Panc1 (cell line): Measurements from ENCODE around the gene ANXA8L1. TPM values are rescaled to one million over a fixed set of nuclear protein-coding genes. Genes with fewer than 3 reads are reported as not detected.
"Not testable (repeated sequence)": the region's sequence is repeated elsewhere in the genome, so short reads cannot be mapped to it uniquely, and the experiment has no call there.

Experiments used
- ATAC-seq: fragments of 200-7000 bp; cut with Tn5 transposase; 2 replicates; pipeline ENCODE4 v1.9.1; 2020; ENCODE audit warnings: mild to moderate bottlenecking, moderate library complexity
- BruUV-seq: library from RNA; stranded (reverse); fragments of 400-500 nt; replicated peaks from 2 replicates; lab custom pipeline; 2021; lab: Mats Ljungman, UMichigan
- CTCF ChIA-PET: fragments of 300-600 bp; sonication (Branson Sonifier 250); formaldehyde crosslinking; loops from one replicate; lab custom pipeline; 2022; ENCODE audit warnings: antibody characterized with exemption; lab: Charles Lee
- POLR2A ChIA-PET: fragments of 300-600 bp; sonication (Branson Sonifier 250); formaldehyde crosslinking; loops from one replicate; lab custom pipeline; 2022; ENCODE audit warnings: antibody characterized with exemption; lab: Charles Lee
- DNase-seq: peaks from one replicate; pipeline ENCODE4 v3.0.0-alpha.2; 2010; ENCODE audit warnings: low read depth, low spot score
- H3K27ac ChIP-seq: 2 replicates; pipeline ENCODE4 v1.5.1; 2011; ENCODE audit warnings: mild to moderate bottlenecking, low read length, inconsistent platforms
- H3K27me3 ChIP-seq: fragments of 200-500 bp; sonication (Bioruptor generic); 2 replicates; pipeline ENCODE4 v1.6.0; 2014; ENCODE audit warnings: low read length, inconsistent platforms; ENCODE audit not compliant: control insufficient read depth, insufficient read depth
- H3K36me3 ChIP-seq: fragments of 200-500 bp; sonication (Bioruptor generic); 2 replicates; pipeline ENCODE4 v1.5.1; 2014; ENCODE audit warnings: inconsistent platforms, mild to moderate bottlenecking, low read length, moderate library complexity; ENCODE audit not compliant: control insufficient read depth, insufficient read depth
- H3K4me1 ChIP-seq: 2 replicates; pipeline ENCODE4 v1.5.1; 2011; ENCODE audit warnings: inconsistent platforms, mild to moderate bottlenecking, low read length, moderate library complexity; ENCODE audit not compliant: control insufficient read depth, insufficient read depth
- H3K4me3 ChIP-seq, 2 experiments: 2 replicates each; pipeline ENCODE4 v1.5.1; 2011 to 2012; ENCODE audit warnings: low read depth in 2 of 2, low read length in 2 of 2, mild to moderate bottlenecking in 2 of 2, inconsistent platforms in 1 of 2, moderate library complexity in 1 of 2
- H3K9me3 ChIP-seq: fragments of 200-500 bp; sonication (Bioruptor generic); 2 replicates; pipeline ENCODE4 v1.5.1; 2014; ENCODE audit warnings: low read depth, mild to moderate bottlenecking, inconsistent platforms, low read length, moderate library complexity; ENCODE audit not compliant: control insufficient read depth, insufficient read depth
- CTCF ChIP-seq: fragments of 450-650 bp; IDR thresholded peaks from 2 replicates; pipeline ENCODE4 v1.5.1; 2017; ENCODE audit warnings: mild to moderate bottlenecking
- in situ Hi-C: cut with HindIII; loops from 2 replicates; pipeline ENCODE4 v1.10.0; 2016; ENCODE audit warnings: low sequenced_read_pairs, low pct_unique_long_range_greater_than_20kb
- intact Hi-C: fragments of 100-400 bp; cut with micrococcal nuclease; formaldehyde crosslinking; loops from one replicate; pipeline ENCODE4 v1.10.0; 2022; ENCODE audit not compliant: unreplicated experiment
- total RNA-seq: library from RNA; stranded (reverse); gene quantifications from one replicate; pipeline ENCODE4 v1.2.1, GENCODE V29; 2021; ENCODE audit not compliant: unreplicated experiment

Gene ANXA8L1
- total RNA-seq, 1 experiment from 2014 or later: 0.26 TPM

DNA sequence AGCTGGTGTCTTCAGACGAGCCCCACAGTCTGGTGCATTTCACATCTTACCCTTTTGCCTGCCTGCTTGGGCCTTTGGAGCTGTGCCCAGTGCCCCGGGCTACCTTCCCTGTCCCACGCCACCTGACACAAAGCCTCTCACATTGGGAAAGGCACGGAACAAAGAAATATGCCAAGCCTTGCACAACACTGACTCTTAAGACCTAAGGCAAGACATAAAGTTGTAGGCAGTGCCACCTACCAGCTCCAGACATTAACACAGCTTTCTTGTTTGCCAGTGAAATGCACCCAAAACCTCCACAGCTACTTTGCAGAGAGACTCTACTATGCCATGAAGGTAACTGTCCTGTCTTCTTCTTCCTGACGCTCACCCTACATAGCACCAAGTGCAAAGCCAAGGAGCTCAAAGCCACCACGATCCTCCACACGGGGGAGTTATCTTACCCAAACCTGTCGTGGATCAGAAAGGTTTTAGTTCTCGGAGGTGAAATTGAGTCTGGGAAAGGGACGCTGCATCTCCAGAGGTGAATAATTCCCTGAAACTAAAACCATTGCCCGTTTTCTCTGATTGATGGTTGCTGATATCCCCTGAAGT, 11.8 kb downstream of the ANXA8L1 start:
- CTCF ChIA-PET, H3K27ac ChIP-seq, H3K4me1 ChIP-seq, H3K27me3 ChIP-seq, BruUV-seq, H3K9me3 ChIP-seq, DNase-seq, H3K4me3 ChIP-seq, POLR2A ChIA-PET, intact Hi-C loops, H3K36me3 ChIP-seq, in situ Hi-C loops: not testable (repeated sequence)
- ATAC-seq: peak; percentile 46; the same call in 1 of the 2 replicates

GRCh38 chr10:46391422-46391821, 15.8 kb downstream of the ANXA8L1 start:
- DNase-seq, intact Hi-C loops, H3K4me3 ChIP-seq, ATAC-seq, H3K4me1 ChIP-seq, H3K27ac ChIP-seq, in situ Hi-C loops, CTCF ChIA-PET, H3K9me3 ChIP-seq, H3K36me3 ChIP-seq, H3K27me3 ChIP-seq, BruUV-seq, POLR2A ChIA-PET: not testable (repeated sequence)

DNA sequence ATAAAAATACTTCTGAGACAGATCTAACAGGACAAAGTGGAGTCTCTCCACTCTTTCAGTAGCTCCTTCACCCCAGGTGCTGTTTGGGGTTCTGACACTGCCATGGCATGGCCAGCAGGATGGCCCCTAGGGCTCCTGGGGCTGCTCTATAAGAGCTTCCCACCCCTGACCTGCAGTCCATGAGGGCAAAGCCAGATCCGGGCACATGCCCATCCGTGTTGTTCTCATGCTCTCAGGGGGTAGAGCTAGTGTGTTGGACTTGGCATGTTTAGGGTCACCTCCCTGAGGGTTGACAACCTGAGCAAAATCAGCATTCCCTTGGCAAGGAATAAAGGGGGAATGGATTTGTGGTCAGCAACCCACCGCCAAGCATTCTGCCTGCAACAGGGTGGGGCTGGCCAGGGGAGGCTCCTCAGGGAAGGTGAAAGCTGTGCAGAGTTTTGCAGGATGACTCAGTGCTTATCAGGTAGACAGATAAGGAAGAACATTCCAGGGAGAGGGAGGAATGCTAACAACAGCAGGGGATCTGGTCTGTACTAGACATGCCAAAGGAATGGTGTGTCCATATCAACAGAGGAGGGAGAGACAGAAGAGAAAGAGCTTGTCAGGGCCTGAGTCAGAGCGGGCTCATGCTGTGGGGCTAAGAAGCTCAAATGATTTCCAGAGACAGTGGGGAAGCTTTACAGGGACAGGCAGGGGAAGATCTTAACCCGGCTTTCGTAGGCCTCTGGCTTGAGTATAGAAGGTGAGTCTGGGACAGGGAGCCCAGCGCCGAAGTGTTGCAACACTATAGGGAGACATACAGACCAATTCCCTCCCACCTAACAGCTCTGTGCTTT, 21.1 kb downstream of the ANXA8L1 start:
- CTCF ChIA-PET: not testable (repeated sequence)
- ATAC-seq: peak; percentile 86

DNA sequence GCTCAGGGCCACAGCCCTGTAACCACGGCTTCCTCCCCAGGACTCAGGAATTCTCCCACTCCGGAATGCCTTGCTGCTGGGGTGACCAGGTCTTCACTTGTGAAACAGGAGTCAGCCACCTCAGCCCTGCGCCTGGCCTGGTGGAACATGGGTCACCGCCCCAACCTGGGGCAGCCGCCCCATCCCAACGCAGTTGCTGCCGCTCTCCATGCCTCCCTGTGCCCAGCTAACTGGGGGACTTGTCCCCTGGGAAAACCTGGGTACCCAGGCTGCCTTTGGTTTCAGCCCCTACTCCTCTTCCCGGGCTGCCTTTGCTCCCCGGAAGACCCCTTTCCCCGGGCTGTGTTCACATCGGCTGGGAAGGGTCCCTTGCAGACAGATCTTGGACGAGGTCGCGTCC, 22.2 kb downstream of the ANXA8L1 start:
- in situ Hi-C loops, POLR2A ChIA-PET, H3K36me3 ChIP-seq, intact Hi-C loops, BruUV-seq, H3K4me3 ChIP-seq, DNase-seq, CTCF ChIA-PET, H3K27me3 ChIP-seq, H3K4me1 ChIP-seq, H3K9me3 ChIP-seq: not testable (repeated sequence)
- ATAC-seq: peak; percentile 23
- peak overlapping the region; percentile 72 for H3K27ac ChIP-seq

More for the DNA sequence above, 21.1 kb downstream of the ANXA8L1 start:
- intact Hi-C loops, H3K27me3 ChIP-seq, POLR2A ChIA-PET, H3K4me1 ChIP-seq, H3K4me3 ChIP-seq, BruUV-seq, H3K9me3 ChIP-seq, H3K36me3 ChIP-seq, DNase-seq, in situ Hi-C loops: not testable (repeated sequence)
- H3K27ac ChIP-seq: peak overlapping the region; percentile 23; the same call in 1 of the 2 replicates

DNA sequence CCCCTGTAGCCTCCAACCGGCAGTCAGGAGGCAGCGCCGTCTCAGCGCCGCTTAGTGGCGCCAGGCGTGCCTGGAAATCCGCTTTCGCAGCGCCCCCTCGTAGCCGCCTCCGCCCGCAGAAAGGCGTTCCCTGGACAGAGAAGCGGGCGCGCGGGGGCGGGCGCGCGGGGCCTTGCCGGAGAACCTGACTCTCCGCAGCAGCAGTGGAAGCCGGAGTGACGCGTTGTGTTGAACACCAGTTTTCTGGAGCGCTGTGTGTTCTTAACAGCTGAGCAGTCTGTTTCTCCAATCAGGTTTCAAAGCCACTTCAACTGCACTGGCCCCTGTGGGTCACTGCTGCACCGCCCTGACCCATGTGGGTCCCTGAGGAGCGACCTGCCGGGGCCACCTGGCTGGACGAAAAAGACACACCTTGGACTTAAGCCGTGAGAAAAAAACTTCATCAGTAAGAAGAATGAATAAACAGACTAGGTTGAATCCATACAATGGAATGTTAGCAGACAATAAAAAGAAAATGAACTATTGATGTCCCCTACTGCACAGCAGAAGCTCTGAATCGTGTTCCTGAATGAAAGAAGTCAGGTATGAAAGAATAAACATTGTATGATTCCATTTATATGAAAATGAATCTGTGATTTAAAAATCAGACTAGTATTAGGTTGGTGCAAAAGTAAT, 22.8 kb downstream of the ANXA8L1 start:
- H3K27me3 ChIP-seq, in situ Hi-C loops, intact Hi-C loops, H3K9me3 ChIP-seq, H3K36me3 ChIP-seq, CTCF ChIA-PET, BruUV-seq, DNase-seq, POLR2A ChIA-PET, H3K4me1 ChIP-seq: not testable (repeated sequence)
- peak; percentile 54 for TF ChIP-seq CTCF
- ATAC-seq: peak; percentile 82
- H3K4me3 ChIP-seq: peak overlapping the region; percentile 48 to 49
- H3K27ac ChIP-seq: peak overlapping the region; percentile 75

GRCh38 chr10:46409556-46409955, 34.0 kb downstream of the ANXA8L1 start:
- DNase-seq, POLR2A ChIA-PET, in situ Hi-C loops, H3K4me1 ChIP-seq, H3K27me3 ChIP-seq, ATAC-seq, BruUV-seq, H3K27ac ChIP-seq, H3K36me3 ChIP-seq, intact Hi-C loops, H3K4me3 ChIP-seq, CTCF ChIA-PET, H3K9me3 ChIP-seq: not testable (repeated sequence)
